GM19351 (cell line): ENCODE data around the gene CACNA1E.
A peak's percentile ranks its signal among the peaks of the same experiment; 100 is the strongest.

Experiments used
- ATAC-seq: cut with Tn5 transposase; IDR thresholded peaks from one replicate; pipeline ENCODE4 v1.9.1; 2021; ENCODE audit warnings: mild to moderate bottlenecking, moderate library complexity; ENCODE audit not compliant: unreplicated experiment

Gene CACNA1E

DNA sequence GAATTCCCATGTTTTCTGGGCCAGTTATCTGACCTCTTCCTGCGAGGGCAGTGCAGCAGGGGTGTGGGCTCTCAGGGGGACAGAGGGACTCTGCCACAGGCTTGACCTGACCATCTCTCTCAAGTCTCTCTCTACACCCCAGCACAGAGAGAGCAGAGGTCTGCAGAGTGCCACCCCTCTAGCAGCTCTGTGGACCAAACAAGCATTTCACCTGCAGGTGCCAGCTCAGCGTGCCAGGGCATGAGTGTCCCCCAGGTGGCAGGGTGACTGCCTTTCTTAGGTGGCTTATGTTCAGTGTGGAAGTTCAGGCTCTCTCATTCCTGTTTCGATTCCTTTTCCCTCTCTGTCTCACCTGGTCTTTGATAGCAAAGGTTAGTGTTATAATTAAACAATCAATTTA is 191.3 kb downstream of the CACNA1E start:
- no peak for ATAC-seq

DNA sequence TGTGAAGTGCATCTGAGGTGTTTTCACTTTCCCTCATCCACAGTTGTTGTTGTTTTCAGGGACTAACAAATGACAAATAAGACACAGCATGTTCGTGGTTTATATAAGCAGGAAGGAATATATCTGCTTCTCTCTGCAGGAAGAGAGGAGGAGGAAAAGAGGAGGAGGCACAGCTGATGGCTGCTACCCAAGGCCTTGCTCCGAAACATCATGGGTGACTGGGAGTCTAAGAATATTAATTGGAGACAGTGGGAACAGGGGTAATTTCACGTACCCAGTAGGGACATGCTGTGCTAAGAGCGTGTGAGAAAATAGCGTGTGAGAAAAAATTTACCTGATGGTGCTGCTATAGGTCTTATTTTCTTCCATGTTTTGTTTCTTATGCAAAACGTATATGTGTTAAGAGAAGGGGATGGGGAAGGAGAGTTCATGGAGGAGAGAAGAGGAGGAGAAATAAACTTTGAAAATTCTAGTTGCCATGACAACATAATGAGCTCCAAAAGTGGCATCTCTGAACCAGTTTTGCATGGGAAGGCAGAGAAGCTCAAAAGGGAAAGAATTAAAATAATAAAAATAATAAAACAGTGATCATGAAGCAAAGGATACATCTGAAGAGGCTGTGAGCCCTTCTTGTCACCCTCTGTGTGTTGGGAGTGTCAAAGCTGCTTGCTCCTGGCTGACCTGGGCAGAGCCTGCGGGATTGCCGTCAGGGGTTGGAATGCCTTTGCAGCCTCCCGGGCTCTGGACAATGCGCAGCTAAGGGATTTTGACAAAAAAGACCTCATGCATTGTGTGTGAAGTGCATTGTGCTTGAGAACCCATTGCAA is 192.0 kb downstream of the CACNA1E start:
- ATAC-seq, result no peak

DNA sequence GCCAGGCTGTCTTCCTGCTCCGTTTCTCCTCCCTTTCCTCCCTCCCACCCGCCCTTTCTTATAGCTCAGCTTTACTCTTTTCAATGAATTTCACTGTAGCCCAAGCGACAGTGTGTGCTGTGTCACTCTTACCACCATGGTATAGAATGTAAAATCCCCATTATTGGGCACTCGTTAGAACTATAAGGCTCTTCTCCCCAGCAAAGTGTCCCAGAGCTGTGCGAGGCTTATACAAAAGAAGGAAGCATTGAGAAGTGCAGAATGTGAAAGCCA is 192.5 kb downstream of the CACNA1E start:
- ATAC-seq, result no peak

DNA sequence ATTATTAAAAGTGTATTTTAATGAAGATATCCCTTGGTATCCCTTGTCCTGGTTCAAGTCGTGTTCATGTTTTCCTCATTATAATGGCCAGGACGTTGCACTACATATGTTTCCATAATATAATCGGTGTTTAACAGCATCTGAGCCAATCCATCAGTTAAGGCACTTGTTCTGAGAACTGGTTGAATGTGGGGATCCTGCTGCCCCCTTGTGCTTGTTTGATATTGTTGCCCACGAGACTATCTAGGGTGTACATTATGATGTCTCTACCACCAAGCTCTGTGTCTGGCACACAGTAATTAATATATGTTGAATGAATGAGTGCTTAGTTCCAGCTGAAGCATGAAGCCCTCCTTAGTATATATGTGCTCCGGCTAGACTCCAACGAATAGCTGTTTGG is 193.0 kb downstream of the CACNA1E start:
- peak; percentile 90 for ATAC-seq

DNA sequence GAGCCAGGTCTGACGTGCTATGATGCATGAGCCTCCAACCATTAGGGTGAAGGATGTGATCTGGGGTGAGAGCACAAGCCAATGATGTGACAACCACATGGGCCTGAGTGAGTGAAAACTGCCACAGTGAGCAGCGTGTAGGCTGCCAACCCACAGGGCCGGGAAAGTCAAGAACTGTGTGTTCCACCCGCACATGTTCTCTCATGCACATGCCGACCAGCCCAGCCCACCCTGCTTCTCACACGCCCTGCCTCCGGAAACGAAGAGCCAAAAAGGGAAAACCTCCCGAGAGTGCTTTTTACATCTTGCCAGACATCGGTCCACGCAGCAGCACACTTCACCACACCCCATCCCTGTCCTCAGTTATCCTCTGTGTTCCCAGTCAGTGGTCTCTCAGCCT is 197.0 kb downstream of the CACNA1E start:
- no peak for ATAC-seq

DNA sequence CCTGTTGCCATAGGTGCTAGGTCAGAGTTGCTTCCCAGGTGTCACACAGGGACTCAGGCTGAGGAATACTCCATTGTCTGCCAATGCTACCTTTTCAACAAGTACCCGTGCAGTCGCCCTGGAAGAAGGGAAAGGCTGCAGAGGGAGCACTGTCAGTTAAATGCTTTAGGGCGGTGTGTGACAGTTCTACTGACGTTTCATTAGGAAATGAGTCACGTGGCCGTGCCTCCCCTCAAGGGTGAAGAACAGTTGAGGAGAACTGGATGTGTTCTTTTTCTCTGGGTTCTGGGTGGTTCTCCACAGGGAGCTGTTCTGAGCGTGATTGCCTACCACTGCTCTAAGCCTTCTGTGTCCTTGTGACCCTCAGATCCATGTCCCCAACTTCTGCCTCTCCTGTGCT is 197.6 kb downstream of the CACNA1E start:
- ATAC-seq, result no peak

DNA sequence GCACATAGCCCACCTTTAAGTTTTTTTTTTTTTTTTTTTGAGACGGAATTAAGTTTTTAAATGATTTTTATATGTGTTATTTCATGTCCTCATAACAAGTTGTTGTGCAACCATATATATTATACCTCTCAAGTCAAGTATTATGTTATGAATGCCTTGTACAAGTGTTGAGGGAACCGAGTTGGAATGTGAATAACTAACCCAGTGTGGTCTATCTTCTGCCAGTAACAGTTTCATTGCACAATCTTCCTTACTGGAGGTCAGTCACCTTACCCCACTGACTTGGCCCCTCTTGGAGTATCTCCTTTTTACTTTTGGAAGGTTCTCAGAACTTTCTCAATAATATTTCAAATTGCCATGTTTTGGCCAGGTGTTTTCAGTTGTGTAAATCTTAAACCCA is 201.9 kb downstream of the CACNA1E start:
- ATAC-seq, result no peak

DNA sequence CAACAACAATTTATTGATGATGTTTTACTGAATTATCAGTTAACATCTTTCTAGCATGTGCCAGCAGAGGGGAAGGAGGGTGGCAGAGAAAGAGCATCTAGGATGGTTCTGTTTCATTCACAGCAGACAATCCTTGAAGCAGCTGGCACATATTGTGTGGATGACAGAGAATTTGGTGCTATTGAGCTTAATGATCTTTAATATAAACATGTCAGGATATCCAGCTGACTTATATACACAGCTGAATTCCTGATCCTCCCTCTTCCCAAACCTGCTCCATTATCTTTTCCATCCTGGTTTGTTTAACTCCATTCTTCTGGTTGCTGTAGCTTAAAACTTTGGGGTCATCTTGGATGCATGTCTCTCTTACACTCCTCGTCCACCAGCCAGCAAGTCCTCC is 218.6 kb downstream of the CACNA1E start:
- no peak for ATAC-seq

DNA sequence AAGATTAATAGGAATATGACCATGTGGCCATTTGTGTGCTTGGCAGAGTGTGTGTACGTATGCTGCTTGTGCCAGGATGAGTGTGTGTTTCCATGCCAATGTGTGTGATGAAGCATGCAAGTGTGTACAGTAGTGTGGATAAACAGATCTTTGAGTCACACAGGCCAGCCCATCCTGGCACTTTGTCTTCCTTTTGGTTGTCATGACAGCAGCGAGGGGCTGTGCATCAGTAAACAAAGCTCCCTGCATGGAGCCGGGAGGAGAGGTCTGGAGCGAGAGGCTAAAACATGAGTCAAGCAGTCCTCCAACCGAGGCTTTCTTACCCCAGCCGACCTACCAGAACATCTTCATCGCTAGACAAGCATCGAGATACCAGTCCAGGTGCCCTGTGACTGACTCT is 221.2 kb downstream of the CACNA1E start:
- no peak for ATAC-seq

DNA sequence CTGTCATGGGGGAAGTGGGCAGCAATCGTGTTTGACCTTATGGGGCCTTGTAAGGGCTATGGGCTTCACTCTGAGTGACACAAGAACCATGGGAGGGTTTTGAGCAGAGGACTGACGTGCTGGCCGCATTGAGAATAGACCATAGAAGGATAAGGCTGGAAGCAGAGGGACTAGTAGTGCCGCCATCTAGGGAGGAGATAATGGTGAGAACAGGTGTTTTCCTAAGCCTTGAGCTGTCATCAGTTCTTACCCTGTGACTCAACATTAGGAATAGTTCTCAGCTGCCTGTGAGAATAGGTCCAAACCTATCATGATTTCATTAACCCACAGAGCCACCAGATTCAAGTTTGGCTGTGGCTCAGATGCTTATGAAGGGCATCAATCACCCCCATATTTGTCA is 228.5 kb downstream of the CACNA1E start:
- no peak for ATAC-seq

DNA sequence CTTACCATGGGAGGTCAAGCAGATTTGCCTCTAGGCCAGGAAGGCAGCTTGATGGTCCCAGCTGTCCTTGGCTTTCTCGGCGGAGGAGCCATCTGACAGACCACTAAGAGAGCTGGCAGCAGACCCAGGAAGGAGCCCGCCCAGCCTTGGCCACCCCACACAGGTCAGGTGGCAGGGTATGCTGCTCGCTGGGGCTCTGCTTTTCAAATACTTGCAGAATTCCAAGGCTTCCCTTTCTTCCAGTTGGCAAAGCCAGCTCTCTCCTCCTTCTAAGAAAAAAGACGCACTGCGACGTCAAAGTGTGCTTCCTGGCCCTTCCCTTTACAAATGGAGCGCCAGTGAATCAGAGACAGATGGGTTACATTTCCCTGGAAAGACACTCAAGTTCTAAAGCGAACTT is 229.4 kb downstream of the CACNA1E start:
- no peak for ATAC-seq

DNA sequence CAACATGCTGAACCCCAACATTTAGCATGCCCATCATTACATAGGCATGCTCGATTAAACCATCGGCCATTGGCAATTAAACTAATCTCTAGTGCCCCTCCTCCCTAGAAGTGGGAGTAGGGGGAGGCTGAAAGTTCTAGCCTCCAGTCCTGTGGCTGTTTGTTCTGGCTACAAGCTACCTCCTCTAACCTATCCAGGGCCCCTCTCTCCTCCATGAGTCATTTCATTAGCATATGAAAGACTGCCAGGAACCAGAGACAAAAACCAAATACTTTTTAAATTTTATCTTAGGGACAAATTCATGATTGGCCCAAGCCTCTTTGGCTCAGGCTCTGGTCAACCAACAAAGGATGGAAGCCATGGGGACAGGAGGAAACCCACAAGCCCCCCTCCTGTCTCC is 231.1 kb downstream of the CACNA1E start:
- no peak for ATAC-seq

DNA sequence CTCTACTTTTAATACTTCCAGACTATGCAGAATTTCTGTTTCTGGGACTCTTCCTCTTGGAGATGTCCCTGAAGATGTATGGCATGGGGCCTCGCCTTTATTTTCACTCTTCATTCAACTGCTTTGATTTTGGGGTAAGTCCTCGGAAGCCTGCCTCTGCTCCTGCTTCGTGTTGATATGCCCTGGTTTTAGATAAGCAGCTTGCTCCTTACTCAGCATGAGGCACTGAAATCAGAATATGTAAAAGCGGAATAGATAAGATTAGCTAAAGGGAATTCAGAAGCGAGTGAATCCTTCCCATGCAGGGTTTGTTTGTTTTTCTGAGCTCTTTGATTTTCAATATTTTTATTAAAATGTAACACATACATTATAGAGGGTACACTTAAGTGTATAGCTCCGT is 234.7 kb downstream of the CACNA1E start:
- no peak for ATAC-seq

DNA sequence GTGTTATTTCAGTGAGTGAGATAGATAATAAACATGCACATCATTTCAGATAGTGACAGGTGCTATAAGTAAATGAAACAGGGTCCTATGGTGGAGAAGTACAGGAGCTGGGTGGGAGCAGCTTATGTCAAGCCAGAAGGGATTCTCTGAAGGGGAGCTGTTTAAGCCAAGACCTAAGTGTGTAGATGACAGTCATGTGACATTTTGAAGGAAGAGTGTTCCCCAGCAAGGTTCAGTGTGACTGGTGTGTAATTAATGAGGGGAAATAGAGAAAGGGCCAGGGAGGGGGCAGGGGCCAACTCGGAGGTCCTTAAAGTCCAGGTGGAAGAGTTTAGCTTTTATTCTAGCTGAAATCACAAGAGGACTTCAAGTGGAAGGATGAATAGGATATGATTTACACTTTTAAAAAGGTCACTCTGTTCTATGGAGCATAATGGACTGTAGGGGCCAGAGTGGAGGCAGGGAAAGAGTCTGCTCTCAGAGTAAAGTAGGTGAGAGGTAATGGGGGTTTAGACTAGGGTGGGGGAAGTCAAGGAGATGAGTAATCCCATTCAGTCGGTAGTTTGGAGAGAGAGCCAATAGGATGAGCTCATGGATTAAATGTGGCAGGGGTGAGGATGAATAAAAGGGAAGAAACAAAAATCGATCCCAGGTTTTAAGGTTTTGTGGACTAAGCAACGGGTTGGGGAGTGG is 243.1 kb downstream of the CACNA1E start:
- no peak for ATAC-seq

DNA sequence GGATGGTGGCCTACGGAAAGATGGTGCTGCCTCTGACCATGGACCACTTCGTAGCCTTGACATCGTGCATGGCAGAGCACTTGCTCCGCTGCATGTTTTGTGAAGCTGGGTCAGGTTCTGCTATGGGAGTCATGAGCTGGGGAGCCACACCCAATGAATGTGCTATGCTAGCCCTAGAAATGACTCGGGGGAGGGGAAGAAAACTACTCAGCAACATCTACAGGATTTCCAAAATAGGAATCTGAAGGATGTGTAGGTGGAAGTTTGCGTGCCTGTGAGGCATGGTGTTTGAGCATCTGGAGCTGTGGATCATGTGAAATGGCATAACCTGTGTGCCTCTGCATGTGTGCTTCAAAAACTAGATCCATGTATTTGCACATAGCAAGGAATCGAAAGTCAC is 247.3 kb downstream of the CACNA1E start:
- ATAC-seq, result no peak

DNA sequence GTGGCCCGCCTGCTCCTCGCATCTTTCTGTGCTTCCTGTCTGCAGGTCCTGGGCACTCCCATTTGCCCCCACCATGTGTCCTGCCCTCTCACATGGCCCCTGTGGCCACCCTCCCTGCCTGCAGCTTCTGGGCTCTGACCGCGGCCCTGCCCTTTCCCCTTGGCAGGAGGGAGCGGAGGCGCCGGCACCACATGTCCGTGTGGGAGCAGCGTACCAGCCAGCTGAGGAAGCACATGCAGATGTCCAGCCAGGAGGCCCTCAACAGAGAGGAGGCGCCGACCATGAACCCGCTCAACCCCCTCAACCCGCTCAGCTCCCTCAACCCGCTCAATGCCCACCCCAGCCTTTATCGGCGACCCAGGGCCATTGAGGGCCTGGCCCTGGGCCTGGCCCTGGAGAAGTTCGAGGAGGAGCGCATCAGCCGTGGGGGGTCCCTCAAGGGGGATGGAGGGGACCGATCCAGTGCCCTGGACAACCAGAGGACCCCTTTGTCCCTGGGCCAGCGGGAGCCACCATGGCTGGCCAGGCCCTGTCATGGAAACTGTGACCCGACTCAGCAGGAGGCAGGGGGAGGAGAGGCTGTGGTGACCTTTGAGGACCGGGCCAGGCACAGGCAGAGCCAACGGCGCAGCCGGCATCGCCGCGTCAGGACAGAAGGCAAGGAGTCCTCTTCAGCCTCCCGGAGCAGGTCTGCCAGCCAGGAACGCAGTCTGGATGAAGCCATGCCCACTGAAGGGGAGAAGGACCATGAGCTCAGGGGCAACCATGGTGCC is 249.1 kb downstream of the CACNA1E start:
- no peak for ATAC-seq

DNA sequence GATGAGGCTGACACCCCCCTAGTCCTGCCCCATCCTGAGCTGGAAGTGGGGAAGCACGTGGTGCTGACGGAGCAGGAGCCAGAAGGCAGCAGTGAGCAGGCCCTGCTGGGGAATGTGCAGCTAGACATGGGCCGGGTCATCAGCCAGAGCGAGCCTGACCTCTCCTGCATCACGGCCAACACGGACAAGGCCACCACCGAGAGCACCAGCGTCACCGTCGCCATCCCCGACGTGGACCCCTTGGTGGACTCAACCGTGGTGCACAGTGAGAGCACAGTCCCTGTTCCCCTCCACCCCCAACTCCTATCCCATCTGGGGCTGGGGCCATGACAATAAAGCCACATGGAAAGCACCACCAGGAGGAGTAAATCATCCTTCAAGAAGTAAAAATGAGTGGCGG is 250.2 kb downstream of the CACNA1E start:
- no peak for ATAC-seq

DNA sequence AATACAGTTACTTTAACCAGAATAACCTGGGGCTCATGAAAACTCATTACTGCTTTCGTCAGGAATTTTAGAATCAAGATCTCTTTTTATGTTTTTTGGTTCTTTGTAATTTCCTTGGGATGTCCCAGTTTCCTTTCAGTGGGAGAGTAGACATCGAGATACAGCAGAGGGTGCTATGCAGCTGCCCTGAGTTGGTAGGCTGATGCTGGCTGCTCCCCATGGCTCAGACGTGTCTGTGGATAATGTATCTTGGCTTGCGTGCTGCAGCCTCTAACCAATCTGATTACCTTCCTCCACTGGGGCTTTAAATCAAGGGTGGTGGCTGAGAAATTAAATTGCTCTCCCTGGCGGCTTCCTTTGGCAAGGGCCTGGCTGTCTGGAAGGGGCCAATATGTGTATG is 253.7 kb downstream of the CACNA1E start:
- no peak for ATAC-seq

DNA sequence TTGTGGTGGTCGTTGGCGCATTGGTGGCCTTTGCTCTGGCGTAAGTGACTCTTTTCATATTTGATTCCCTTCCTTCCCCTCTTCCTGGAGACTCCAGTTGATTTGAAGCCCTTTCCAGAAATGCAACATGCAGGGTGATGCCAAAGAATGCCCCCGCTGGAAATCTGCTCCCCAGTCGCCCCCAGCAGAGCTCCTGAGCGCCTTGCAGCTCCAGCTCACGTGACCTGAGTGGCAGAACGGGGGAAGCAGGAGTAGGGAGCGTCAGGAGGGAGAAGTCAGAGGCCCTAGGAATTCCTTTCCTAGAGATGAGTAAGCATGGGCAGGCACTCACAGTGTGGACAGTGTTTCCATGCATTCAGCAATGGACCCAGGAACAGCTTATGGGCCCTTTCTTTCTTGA is 255.9 kb downstream of the CACNA1E start:
- ATAC-seq, result no peak

DNA sequence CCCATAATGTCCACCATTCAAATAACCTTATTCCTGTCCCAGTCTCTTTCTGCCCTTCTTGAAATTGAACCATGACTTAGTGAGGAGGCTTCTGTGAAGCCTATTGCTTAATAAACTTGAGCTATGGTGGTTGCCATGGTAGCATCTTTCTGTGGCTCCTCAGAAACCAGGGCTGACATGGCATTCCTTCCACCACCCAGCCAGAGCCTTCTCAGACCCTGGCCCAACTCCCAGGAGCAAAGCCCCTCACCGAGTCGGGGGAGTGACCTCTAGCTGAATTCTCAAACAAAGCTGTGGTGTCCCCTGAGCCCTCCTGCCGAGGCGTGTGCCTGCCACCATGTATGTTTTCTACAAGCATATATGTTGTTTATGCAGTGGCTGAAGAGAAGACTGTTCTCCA is 259.1 kb downstream of the CACNA1E start:
- no peak for ATAC-seq

DNA sequence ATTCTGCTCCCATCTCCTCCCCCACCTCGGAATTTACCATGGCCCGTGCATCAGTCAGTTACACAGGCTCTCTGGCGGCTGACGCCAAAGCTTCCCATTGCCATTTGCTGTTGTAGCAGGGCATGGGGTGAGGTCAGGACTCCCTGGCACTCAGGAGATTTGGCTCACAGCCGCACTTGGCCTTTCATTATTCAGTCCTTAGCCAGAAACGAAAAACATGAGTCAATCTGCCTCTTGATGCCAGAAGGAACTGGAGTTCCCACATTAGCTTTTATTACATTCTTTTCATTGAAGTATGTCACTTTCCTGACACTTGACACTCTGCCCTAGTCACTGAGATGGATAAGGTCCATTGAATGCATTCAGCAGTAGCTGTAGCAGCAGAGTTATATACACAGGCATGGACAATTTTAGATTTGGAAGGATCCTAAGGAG is 260.6 kb downstream of the CACNA1E start:
- ATAC-seq, result no peak

DNA sequence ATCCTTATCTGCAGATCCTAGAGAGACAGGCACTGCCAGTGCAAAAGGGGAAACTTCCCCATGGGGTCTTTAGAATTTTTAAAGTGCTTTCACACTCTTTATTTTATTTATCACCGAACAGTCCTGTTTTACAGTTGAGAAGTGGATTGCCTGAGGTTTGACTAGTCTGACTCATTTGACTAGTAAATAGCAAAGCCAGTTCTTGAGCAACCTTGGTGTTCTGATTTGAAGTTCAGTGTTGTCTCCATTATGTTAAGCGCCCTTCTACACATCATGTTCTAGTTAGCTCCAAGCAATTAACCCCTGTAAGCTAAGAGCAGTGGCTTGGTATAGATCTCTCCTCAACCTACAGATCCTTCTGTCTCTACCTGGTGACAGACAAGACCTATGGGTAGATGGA is 262.9 kb downstream of the CACNA1E start:
- no peak for ATAC-seq
